Activated naive CD8-positive, alpha-beta T cell treated with anti-CD3 and anti-CD28 coated beads, Interleukin-2, amount 10 ng/mL, durations not matched to agents 7 days and 5 days (primary cell): ENCODE data around the gene ZNF662. TPM values are rescaled to one million over a fixed set of nuclear protein-coding genes. Genes with fewer than 3 reads are reported as not detected.

ENCODE experiments used
- ATAC-seq: fragments of 150-1000 bp; cut with Tn5 transposase; one replicate; pipeline ENCODE4 v1.10.0; 2021; ENCODE audit warnings: low read depth, moderate library complexity
- POLR2A ChIA-PET: fragments of 350-600 bp; sonication (Branson Sonifier 250); formaldehyde crosslinking; loops from one replicate; lab custom pipeline; 2021; ENCODE audit warnings: antibody characterized with exemption; lab: Charles Lee
- DNase-seq: peaks from one replicate; pipeline ENCODE4 v3.0.0; 2021
- H3K27ac Mint-ChIP-seq: one replicate; pipeline ENCODE4 v1.8.0; 2022; ENCODE audit warnings: mild to moderate bottlenecking, mixed read lengths
- H3K27me3 Mint-ChIP-seq: one replicate; pipeline ENCODE4 v1.8.0; 2022; ENCODE audit warnings: mild to moderate bottlenecking, moderate library complexity, mixed read lengths
- H3K36me3 Mint-ChIP-seq: one replicate; pipeline ENCODE4 v1.8.0; 2021; ENCODE audit warnings: mild to moderate bottlenecking, mixed read lengths
- H3K4me1 Mint-ChIP-seq: one replicate; pipeline ENCODE4 v1.8.0; 2021; ENCODE audit warnings: mixed read lengths
- H3K4me3 Mint-ChIP-seq: one replicate; pipeline ENCODE4 v1.8.0; 2022; ENCODE audit warnings: mild to moderate bottlenecking, moderate library complexity, mixed read lengths
- H3K9me3 Mint-ChIP-seq: one replicate; pipeline ENCODE4 v1.8.0; 2021; ENCODE audit warnings: mixed read lengths
- total RNA-seq, 2 experiments: library from RNA; stranded (reverse); gene quantifications; one replicate each; pipeline ENCODE4 v1.2.3, GENCODE V29; 2021

The ZNF662 gene
- total RNA-seq, 2 experiments from 2014 or later: 2.2 to 2.5 TPM

- POLR2A ChIA-PET: no interaction called here
- H3K27ac Mint-ChIP-seq: no peak overlapping the region
- ATAC-seq (no peak), DNase-seq (no peak)
- H3K9me3 Mint-ChIP-seq: peaks cover under 1% of the 10 kb centered on the region
- no peaks in the 10 kb centered on the region for H3K36me3 Mint-ChIP-seq
- H3K4me3 Mint-ChIP-seq: no peak overlapping the region
- peaks cover 5% of the 10 kb centered on the region for H3K4me1 Mint-ChIP-seq
- H3K27me3 Mint-ChIP-seq: peaks cover 9% of the 10 kb centered on the region
Measured at GRCh38 chr3:42895580-42895868, 10.4 kb upstream of the ZNF662 start.

GRCh38 chr3:42898896-42899675 lies 6.9 kb upstream of the ZNF662 start:
- Mint-ChIP-seq H3K36me3 (peaks cover under 1% of the 10 kb centered on the region), H3K4me1 (peaks cover 6% of the 10 kb centered on the region), H3K27ac (no peak overlapping the region), H3K4me3 (no peak overlapping the region), H3K9me3 (peaks cover 9% of the 10 kb centered on the region), H3K27me3 (peaks cover 17% of the 10 kb centered on the region)
- no peak for ATAC-seq
- POLR2A ChIA-PET: interaction anchor here (0.6 kb wide), 1 partner anchor 78 kb away, joined by 3 read pairs; no protein-coding TSS in a partner anchor
- no peak for DNase-seq

DNA sequence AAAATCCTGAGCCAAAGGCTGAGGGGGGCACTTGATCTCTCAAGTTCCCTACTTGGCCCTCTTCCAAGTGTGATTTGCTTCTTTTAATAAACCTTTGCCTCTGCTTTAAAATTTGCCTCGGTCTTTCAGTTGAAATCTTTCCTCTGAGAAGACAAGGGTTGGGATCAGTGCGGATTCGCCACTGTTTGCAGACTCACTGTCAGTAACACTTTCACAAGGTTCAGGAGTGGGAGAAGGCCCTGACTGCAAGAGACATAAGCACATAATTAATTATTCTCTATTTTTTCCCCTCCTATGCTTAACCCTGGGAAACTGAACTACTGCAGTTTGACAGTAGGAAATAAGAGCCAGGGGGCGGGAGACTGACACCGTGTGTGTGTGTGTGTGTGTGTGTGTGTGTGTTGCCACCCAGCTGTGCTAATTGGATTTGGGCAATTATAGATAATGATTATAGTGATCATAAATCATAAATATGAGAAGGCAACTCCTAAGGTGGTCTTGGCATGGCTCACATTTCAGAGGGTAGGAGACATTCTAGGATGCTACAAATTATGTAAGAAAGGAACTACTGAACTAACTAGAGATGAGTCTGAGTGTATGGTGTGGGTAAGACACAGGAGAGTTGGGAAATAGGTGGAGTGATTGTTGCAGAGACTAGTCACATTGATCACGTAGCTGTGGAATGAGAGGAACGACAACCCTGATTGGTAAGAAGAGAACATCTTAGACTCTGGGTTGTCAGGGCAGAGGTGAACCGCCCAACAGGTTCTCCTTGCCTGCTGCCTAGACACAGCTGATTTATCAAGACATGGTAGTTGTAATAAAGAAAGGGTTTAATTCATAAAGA lies 5.5 kb upstream of the ZNF662 start:
- peaks cover 1% of the 10 kb centered on the region for H3K4me1 Mint-ChIP-seq
- H3K9me3 Mint-ChIP-seq: peaks cover 16% of the 10 kb centered on the region
- POLR2A ChIA-PET: no interaction called here
- no peak for DNase-seq
- H3K36me3 Mint-ChIP-seq: peaks cover 6% of the 10 kb centered on the region
- H3K4me3 Mint-ChIP-seq: no peak overlapping the region
- ATAC-seq: no peak
- H3K27me3 Mint-ChIP-seq: peaks cover 28% of the 10 kb centered on the region
- no peak overlapping the region for H3K27ac Mint-ChIP-seq

GRCh38 chr3:42901073-42901415 lies 4.9 kb upstream of the ZNF662 start:
- POLR2A ChIA-PET: no interaction called here
- no peak overlapping the region for H3K4me3 Mint-ChIP-seq
- no peak overlapping the region for H3K27ac Mint-ChIP-seq
- H3K27me3 Mint-ChIP-seq: peaks cover 30% of the 10 kb centered on the region
- DNase-seq (no peak), ATAC-seq (no peak)
- peaks cover 4% of the 10 kb centered on the region for H3K4me1 Mint-ChIP-seq
- H3K36me3 Mint-ChIP-seq: peaks cover 9% of the 10 kb centered on the region
- peaks cover 16% of the 10 kb centered on the region for H3K9me3 Mint-ChIP-seq

- no peak overlapping the region for H3K4me3 Mint-ChIP-seq
- ATAC-seq: no peak
- H3K27me3 Mint-ChIP-seq: peaks cover 37% of the 10 kb centered on the region
- no peak overlapping the region for H3K27ac Mint-ChIP-seq
- POLR2A ChIA-PET: no interaction called here
- H3K4me1 Mint-ChIP-seq: peaks cover 12% of the 10 kb centered on the region
- peaks cover 16% of the 10 kb centered on the region for H3K36me3 Mint-ChIP-seq
- no peak for DNase-seq
- H3K9me3 Mint-ChIP-seq: peaks cover 16% of the 10 kb centered on the region
Measured at GRCh38 chr3:42902257-42902656, 3.7 kb upstream of the ZNF662 start.

DNA sequence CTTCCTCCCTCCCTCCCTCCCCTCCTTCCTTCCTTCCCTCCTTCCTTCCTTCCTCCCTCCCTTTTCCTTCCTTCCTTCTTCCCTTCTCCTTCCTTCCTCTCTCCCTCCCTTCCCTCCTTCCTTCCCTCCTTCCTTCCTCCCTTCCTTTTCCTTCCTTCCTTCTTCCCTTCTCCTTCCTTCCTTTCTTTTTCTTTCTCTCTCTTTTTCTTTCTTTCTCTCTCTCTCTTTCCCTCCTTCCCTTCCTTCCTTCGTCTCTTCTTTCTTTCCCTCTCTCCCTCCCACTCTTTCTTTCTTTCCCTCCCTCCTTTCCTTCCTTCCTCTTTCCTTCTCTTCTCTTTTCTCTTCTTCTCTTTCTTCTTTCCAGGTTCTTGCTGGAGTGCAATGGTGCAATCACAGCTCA lies 1.9 kb upstream of the ZNF662 start:
- peaks cover 41% of the 10 kb centered on the region for H3K27me3 Mint-ChIP-seq
- peaks cover 12% of the 10 kb centered on the region for H3K4me1 Mint-ChIP-seq
- DNase-seq (no peak), ATAC-seq (no peak)
- H3K9me3 Mint-ChIP-seq: peaks cover 16% of the 10 kb centered on the region
- H3K4me3 Mint-ChIP-seq: no peak overlapping the region
- H3K36me3 Mint-ChIP-seq: peaks cover 20% of the 10 kb centered on the region
- POLR2A ChIA-PET: no interaction called here
- H3K27ac Mint-ChIP-seq: no peak overlapping the region

DNA sequence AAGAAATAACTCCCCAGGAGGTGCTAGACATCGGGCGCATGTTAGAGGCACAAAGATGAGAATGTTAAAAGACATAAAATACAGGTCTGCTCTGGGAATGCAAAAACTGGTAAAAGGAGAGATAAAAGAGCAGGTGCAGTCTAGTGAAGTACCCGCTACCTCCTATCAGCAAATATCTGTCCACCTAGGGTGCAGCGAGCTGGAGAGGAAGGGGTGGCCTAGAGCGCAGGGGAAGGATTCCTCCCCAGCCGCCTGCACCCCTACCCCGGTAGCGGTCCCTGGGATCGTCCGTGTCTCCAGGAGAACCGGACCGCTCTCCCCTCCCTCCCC lies 237 bp upstream of the ZNF662 start:
- H3K27ac Mint-ChIP-seq: peak overlapping the region; percentile 25
- POLR2A ChIA-PET: no interaction called here
- DNase-seq (no peak), ATAC-seq (peak; percentile 25)
- peaks cover 20% of the 10 kb centered on the region for H3K36me3 Mint-ChIP-seq
- peaks cover 41% of the 10 kb centered on the region for H3K27me3 Mint-ChIP-seq
- peaks cover 17% of the 10 kb centered on the region for H3K9me3 Mint-ChIP-seq
- H3K4me3 Mint-ChIP-seq: peak overlapping the region; percentile 73
- H3K4me1 Mint-ChIP-seq: peaks cover 11% of the 10 kb centered on the region

DNA sequence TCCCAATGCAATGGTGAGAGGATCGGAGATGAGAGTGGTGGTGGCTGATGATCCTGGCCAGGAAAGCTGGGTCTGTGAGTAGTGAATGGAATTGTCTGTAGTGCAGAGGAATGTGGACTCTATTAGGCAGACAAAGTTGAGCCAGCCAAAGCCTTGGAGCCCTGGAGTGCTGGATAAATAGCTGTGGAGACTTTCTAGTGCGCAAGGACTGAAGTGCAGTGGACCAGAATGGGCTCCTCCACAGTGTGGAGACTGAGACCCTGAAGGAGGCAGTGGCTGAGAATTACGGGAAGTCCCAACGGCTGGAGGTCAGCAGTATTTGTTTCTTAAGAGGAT lies 874 bp downstream of the ZNF662 start:
- peaks cover 11% of the 10 kb centered on the region for H3K4me1 Mint-ChIP-seq
- peak overlapping the region; percentile 73 for H3K4me3 Mint-ChIP-seq

DNA sequence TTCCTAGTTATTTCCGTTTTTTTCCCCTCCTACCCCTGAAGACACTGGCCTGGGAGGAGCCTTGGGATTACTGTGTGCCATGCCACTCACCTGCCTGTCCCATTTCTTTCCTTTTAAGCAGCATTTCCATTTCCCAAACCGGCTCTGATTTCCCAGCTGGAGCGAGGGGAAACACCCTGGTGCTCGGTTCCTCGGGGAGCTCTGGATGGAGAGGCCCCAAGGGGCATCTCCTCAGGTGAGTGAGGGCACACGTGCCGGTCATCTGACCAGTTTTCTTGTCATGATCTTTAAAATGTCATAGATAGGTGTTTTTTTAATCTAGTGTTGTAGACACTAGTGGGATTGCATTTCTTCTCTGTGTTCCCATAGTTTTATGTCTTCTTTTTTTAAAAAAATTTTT lies 2.7 kb downstream of the ZNF662 start:
- no peak overlapping the region for H3K27ac Mint-ChIP-seq
- H3K36me3 Mint-ChIP-seq: peaks cover 28% of the 10 kb centered on the region
- H3K9me3 Mint-ChIP-seq: peaks cover 17% of the 10 kb centered on the region
- peaks cover 30% of the 10 kb centered on the region for H3K27me3 Mint-ChIP-seq
- H3K4me3 Mint-ChIP-seq: no peak overlapping the region
- peaks cover 11% of the 10 kb centered on the region for H3K4me1 Mint-ChIP-seq
- ATAC-seq (no peak), DNase-seq (no peak)
- POLR2A ChIA-PET: no interaction called here

More for the DNA sequence above, 874 bp downstream of the ZNF662 start:
- H3K27me3 Mint-ChIP-seq: peaks cover 40% of the 10 kb centered on the region
- H3K9me3 Mint-ChIP-seq: peaks cover 16% of the 10 kb centered on the region
- no peak for ATAC-seq
- peaks cover 20% of the 10 kb centered on the region for H3K36me3 Mint-ChIP-seq
- no peak overlapping the region for H3K27ac Mint-ChIP-seq
- POLR2A ChIA-PET: interaction anchor here (0.6 kb wide), 1 partner anchor 135 kb away, joined by 4 read pairs; no protein-coding TSS in a partner anchor
- DNase-seq: no peak

- no peak overlapping the region for H3K27ac Mint-ChIP-seq
- H3K4me3 Mint-ChIP-seq: no peak overlapping the region
- POLR2A ChIA-PET: no interaction called here
- H3K4me1 Mint-ChIP-seq: peaks cover 7% of the 10 kb centered on the region
- DNase-seq (no peak), ATAC-seq (no peak)
- H3K36me3 Mint-ChIP-seq: peaks cover 39% of the 10 kb centered on the region
- peaks cover 12% of the 10 kb centered on the region for H3K27me3 Mint-ChIP-seq
- peaks cover 31% of the 10 kb centered on the region for H3K9me3 Mint-ChIP-seq
Measured at GRCh38 chr3:42911551-42911950, 5.6 kb downstream of the ZNF662 start.

GRCh38 chr3:42914771-42915515 lies 9.0 kb downstream of the ZNF662 start:
- peaks cover 31% of the 10 kb centered on the region for H3K36me3 Mint-ChIP-seq
- peaks cover 38% of the 10 kb centered on the region for H3K9me3 Mint-ChIP-seq
- DNase-seq (no peak), ATAC-seq (no peak)
- POLR2A ChIA-PET: interaction anchor here (0.5 kb wide), 1 partner anchor 99 kb away, joined by 3 read pairs; no protein-coding TSS in a partner anchor
- H3K4me3 Mint-ChIP-seq: no peak overlapping the region
- H3K27me3 Mint-ChIP-seq: no peaks in the 10 kb centered on the region
- H3K27ac Mint-ChIP-seq: no peak overlapping the region
- H3K4me1 Mint-ChIP-seq: no peaks in the 10 kb centered on the region

- peaks cover 6% of the 10 kb centered on the region for H3K4me1 Mint-ChIP-seq
- peaks cover 7% of the 10 kb centered on the region for H3K36me3 Mint-ChIP-seq
- ATAC-seq (no peak), DNase-seq (no peak)
- no peaks in the 10 kb centered on the region for H3K27me3 Mint-ChIP-seq
- POLR2A ChIA-PET: no interaction called here
- no peak overlapping the region for H3K27ac Mint-ChIP-seq
- no peak overlapping the region for H3K4me3 Mint-ChIP-seq
- H3K9me3 Mint-ChIP-seq: peaks cover 13% of the 10 kb centered on the region
Measured at GRCh38 chr3:42923606-42924005, 17.7 kb downstream of the ZNF662 start.

GRCh38 chr3:42926310-42926709 lies 20.4 kb downstream of the ZNF662 start:
- H3K27ac Mint-ChIP-seq: no peak overlapping the region
- POLR2A ChIA-PET: no interaction called here
- H3K9me3 Mint-ChIP-seq: peaks cover 12% of the 10 kb centered on the region
- H3K4me1 Mint-ChIP-seq: peaks cover 6% of the 10 kb centered on the region
- no peaks in the 10 kb centered on the region for H3K27me3 Mint-ChIP-seq
- no peak overlapping the region for H3K4me3 Mint-ChIP-seq
- DNase-seq (no peak), ATAC-seq (peak; percentile 75)
- peaks cover 7% of the 10 kb centered on the region for H3K36me3 Mint-ChIP-seq
